Activated naive CD8-positive, alpha-beta T cell treated with anti-CD3 and anti-CD28 coated beads, Interleukin-2, amount 50 U/mL, for 24 hours (primary cell): Measurements from ENCODE around the gene CLCN3.
"Not testable (repeated sequence)": the region's sequence is repeated elsewhere in the genome, so short reads cannot be mapped to it uniquely, and the experiment has no call there.

Experiments
- ATAC-seq: fragments of 150-1000 bp; cut with Tn5 transposase; one replicate; pipeline ENCODE4 v1.10.0; 2021
- DNase-seq: peaks from one replicate; pipeline ENCODE4 v3.0.0; 2021
- H3K27ac Mint-ChIP-seq: one replicate; pipeline ENCODE4 v1.8.0; 2021; ENCODE audit warnings: mild to moderate bottlenecking, mixed read lengths
- H3K27me3 Mint-ChIP-seq: one replicate; pipeline ENCODE4 v1.8.0; 2021; ENCODE audit warnings: mixed read lengths
- H3K36me3 Mint-ChIP-seq: one replicate; pipeline ENCODE4 v1.8.0; 2021; ENCODE audit warnings: low read depth, mixed read lengths
- H3K4me1 Mint-ChIP-seq: one replicate; pipeline ENCODE4 v1.8.0; 2021; ENCODE audit warnings: mixed read lengths
- H3K4me3 Mint-ChIP-seq: one replicate; pipeline ENCODE4 v1.8.0; 2021; ENCODE audit warnings: mild to moderate bottlenecking, moderate library complexity, mixed read lengths
- H3K9me3 Mint-ChIP-seq: one replicate; pipeline ENCODE4 v1.8.0; 2021; ENCODE audit warnings: mixed read lengths

The CLCN3 gene

DNA sequence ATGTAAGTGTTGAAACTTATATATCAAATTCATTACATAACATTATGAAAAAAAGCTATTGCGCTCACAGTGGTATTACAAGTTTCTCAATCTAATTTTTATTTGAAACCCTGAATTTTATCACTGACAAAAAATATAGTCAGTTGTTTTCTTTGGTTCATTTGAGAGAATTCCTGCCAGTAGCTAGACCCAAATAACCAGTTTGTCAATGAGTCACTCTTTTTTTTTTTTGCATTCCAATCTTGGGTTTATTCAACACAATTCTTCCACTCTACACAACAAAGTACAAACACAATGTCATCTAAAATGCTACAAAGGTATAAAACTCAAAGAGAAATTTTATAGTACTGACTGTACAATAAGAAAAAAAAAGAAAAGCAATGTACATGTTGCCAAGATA is 124.2 kb downstream of the CLCN3 start:
- H3K9me3 Mint-ChIP-seq = no peaks in the 10 kb centered on the region
- H3K36me3 Mint-ChIP-seq = peaks cover 16% of the 10 kb centered on the region
- H3K4me3 Mint-ChIP-seq = no peak overlapping the region
- H3K27me3 Mint-ChIP-seq = no peaks in the 10 kb centered on the region
- ATAC-seq (no peak), DNase-seq (no peak)
- H3K27ac Mint-ChIP-seq = no peak overlapping the region
- H3K4me1 Mint-ChIP-seq = peaks cover 12% of the 10 kb centered on the region

DNA sequence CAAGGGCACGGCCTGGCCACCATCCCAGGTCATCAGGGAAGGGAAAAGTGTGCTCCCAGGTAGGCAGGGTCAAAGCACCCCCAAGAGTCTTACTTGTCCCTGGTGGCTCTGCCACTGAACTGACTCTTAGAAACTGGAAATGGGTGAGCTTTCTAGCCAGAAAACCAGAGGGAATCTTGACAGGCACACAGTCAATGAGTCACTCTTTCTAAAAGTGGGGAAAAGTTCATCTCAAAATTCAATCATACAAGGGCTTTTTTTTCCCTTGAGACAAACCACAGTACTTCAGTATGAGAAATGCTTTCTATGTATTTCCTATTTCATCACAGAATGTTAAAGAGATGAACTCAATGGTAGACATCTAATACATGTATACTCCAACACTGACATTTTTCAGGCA is 124.9 kb downstream of the CLCN3 start:
- DNase-seq (no peak), ATAC-seq (peak; percentile 65)
- H3K4me3 Mint-ChIP-seq = no peak overlapping the region
- peaks cover 20% of the 10 kb centered on the region for H3K36me3 Mint-ChIP-seq
- no peaks in the 10 kb centered on the region for H3K9me3 Mint-ChIP-seq
- peaks cover 12% of the 10 kb centered on the region for H3K4me1 Mint-ChIP-seq
- H3K27me3 Mint-ChIP-seq = no peaks in the 10 kb centered on the region
- H3K27ac Mint-ChIP-seq = no peak overlapping the region

DNA sequence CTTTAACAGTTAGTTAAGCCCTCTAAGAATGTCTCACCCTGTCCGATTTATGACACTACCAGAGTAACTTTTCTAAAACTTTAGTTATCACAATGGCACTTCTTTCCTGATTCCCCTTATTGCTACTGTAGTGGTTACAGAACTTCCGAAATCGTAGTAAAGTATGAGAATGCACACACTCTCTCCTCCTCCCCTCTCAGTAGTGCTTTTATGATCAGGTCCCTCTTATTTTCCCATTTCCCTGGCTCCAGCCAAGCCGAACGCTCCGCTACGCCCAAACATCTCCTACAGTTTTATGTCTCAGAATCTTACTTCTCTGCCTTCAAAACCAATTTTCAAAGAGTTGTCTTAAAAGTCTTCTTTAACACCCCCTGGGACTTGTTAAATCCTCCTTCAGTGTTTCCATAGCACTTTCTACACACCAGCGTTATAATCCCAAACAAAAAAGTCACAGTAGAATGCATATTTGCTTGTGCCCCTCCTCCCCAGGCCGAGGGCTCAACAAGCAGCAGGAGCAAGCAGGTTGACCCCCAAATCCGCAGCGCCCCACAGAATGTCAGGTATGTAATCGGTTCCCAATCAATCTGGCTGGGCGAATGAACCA is 136.7 kb downstream of the CLCN3 start:
- Mint-ChIP-seq H3K36me3 (peaks cover 9% of the 10 kb centered on the region), H3K9me3 (no peaks in the 10 kb centered on the region), H3K27me3 (no peaks in the 10 kb centered on the region), H3K4me3 (peak overlapping the region; percentile 97), H3K27ac (peak overlapping the region; percentile 68), H3K4me1 (peaks cover 25% of the 10 kb centered on the region)
- ATAC-seq (peak; percentile 15), DNase-seq (no peak)

DNA sequence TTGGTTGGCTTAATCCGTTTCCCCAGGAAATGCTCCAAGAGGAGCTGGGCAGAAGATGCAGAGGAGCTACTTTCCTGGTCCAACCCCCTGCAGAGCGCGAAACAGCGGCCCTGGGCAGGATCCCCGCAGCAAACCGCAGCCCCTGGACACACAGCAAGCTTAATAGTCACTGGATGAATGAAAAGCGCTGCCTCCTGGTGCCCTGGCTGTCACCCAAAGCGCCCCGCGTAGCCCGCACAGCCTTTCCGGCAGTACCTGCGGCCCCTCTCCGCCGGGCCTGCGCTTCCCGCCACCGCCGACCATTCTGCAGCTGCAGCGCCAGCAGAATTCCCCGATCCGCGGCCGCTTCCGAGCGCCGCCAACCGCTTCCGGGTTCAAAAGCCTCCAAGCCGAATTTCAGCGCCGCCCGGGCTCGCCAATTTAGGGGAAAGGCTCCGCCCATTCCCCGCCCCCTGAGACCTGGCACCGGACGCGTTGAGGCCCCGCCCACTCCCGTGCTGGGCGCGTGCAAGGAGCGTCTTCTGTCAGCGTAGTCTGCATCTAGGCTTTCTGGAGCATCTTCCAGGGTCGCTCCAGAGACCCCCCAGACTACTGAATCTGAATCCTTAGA is 137.3 kb downstream of the CLCN3 start, which contains the start of gene HPF1:
Gene HPF1 (minus strand): TSS at position 370 of the 610 bp plus-strand sequence. CDS start 67 bp downstream, at position 303.
- Mint-ChIP-seq H3K27me3 (no peaks in the 10 kb centered on the region), H3K4me3 (peak within 1 kb of the TSS; percentile 97), H3K36me3 (peaks cover 4% of the 10 kb centered on the region), H3K27ac (peak within 1 kb of the TSS; percentile 68), H3K4me1 (peaks cover 25% of the 10 kb centered on the region), H3K9me3 (no peaks in the 10 kb centered on the region)
- DNase-seq (peak; percentile 95), ATAC-seq (peak; percentile 91)

DNA sequence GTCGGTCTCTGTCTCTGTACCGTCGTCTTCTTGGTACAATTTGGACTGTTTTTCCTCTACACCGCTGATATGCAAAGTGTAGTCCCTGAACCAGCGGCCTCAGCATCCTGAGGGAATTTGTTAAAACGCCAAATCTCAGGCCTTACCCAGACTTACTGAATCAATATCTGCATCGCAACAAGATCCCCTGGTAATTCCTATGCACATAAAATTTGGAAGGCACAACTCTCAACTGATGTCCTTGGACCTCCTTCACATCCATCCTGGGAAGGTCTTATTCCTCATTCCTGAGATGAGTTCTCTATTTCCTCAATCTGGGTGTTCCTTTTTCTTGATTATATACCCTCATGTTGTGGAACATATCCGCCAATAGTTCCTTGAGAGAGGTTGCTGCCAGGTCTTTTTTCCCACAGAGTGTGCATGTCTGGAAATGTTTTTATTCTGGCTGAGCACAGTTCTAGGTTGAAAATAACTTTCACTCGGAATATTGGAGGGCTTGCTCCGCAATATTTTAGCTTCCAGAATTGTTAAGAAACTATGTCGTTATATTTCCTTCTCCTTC is 138.1 kb downstream of the CLCN3 start:
- Mint-ChIP-seq H3K4me1 (peaks cover 25% of the 10 kb centered on the region), H3K4me3 (peak overlapping the region; percentile 97), H3K36me3 (peaks cover 3% of the 10 kb centered on the region), H3K27ac (peak overlapping the region; percentile 42), H3K27me3 (no peaks in the 10 kb centered on the region), H3K9me3 (no peaks in the 10 kb centered on the region)
- DNase-seq = no peak
- no peak for ATAC-seq

DNA sequence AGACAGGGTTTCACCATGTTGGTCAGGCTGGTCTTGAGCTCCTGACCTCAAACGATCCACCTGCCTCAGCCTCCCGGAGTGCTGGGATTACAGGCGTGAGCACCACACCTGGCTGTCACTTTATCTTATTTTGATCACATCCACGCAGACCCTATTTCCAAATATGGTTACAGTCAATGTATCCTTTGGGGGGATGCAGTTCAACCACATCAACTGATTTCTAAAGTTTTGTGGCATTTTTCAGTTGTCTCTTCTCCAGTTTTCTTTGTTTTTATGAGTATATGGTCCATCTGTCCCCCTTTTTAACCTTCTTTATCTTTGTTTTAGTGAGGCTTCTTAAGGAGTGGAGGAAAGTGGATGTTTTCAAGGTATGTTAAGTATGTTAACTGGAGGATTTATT is 141.5 kb downstream of the CLCN3 start:
- DNase-seq (no peak), ATAC-seq (no peak)
- Mint-ChIP-seq H3K27ac (no peak overlapping the region), H3K36me3 (no peaks in the 10 kb centered on the region), H3K27me3 (no peaks in the 10 kb centered on the region), H3K4me3 (no peak overlapping the region), H3K4me1 (peaks cover 10% of the 10 kb centered on the region), H3K9me3 (no peaks in the 10 kb centered on the region)

DNA sequence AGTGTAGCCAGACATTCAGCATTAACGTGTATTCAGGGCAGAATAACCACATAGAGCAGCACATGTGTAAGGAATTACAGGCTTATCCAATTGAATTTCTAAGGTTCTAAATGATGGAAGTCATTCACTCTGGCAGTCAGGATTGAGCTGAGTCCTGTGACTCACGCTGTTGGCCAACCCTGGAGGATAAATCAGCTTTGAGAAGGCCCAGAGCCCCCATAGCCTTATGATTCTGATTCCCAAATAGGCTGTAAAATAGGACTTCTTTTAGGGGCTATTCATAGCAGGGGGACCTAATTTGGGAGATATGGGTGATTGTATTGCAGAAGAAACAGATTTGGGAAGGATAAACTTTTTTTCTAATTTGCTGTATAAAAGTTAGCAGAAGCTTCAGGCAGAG is 145.5 kb downstream of the CLCN3 start:
- DNase-seq (no peak), ATAC-seq (no peak)
- H3K36me3 Mint-ChIP-seq = no peaks in the 10 kb centered on the region
- no peaks in the 10 kb centered on the region for H3K27me3 Mint-ChIP-seq
- no peak overlapping the region for H3K4me3 Mint-ChIP-seq
- H3K4me1 Mint-ChIP-seq = no peaks in the 10 kb centered on the region
- H3K9me3 Mint-ChIP-seq = no peaks in the 10 kb centered on the region
- H3K27ac Mint-ChIP-seq = no peak overlapping the region

DNA sequence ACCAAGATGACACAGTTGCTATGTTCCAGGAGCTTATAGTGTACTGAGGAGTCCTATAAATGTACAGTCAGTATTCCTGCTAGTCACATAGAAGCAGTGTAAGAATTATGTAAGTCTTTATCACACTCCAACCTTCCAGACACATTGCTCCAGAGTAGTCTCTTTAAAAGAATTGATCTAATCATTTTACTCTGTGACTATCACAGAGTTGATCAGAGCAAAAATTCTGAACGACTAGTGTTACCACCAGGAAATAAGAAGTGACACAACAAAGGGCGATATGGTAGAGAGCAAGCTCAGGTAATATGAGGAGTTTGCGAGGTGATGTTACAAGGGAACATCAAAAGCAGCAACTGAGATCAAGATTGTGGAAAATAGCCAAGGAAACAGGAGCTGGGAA is 146.4 kb downstream of the CLCN3 start:
- Mint-ChIP-seq H3K9me3 (no peaks in the 10 kb centered on the region), H3K36me3 (no peaks in the 10 kb centered on the region), H3K27me3 (no peaks in the 10 kb centered on the region), H3K4me1 (no peaks in the 10 kb centered on the region), H3K27ac (no peak overlapping the region), H3K4me3 (no peak overlapping the region)
- ATAC-seq (no peak), DNase-seq (no peak)

DNA sequence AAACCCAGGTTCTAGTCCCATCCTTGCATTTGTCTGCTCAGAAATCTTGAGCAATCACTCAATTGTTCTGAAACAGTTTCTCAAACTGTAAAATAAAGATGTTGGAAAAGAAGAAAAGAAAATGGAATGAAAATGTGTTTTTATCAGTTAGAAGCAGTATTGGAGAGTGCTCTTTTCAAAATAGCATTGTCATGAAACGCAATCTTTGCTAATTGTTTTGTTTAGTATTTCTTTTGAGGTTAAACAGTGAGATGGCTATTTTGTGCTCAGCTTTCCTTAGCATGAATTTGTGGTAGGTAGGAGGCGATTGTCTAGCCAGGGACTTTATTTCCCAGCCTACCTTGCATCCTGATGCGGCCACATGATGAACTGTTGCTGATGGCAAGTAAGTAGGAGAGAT is 148.0 kb downstream of the CLCN3 start:
- Mint-ChIP-seq H3K36me3 (no peaks in the 10 kb centered on the region), H3K4me3 (no peak overlapping the region), H3K27me3 (no peaks in the 10 kb centered on the region), H3K4me1 (no peaks in the 10 kb centered on the region), H3K27ac (no peak overlapping the region), H3K9me3 (no peaks in the 10 kb centered on the region)
- DNase-seq = no peak
- ATAC-seq = no peak

DNA sequence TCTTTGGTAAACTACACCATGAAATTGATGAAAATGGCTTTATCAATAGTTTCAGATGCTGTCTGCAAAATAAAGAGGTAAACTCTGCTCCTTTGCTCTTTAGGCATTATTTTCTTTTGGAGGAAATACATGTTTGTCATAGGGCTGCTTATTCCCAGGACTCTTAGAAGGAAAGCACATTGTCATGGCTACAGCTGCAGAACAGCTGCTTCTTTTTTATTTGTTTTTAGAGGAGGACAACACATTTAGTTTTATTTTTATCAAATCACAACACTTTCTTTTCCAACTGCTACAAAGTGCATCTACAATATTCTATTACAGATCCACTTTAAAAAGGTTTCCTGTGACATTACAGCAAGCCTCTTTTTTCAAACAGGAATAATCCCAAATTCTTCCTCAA is 150.0 kb downstream of the CLCN3 start:
- Mint-ChIP-seq H3K27ac (no peak overlapping the region), H3K27me3 (peaks cover 10% of the 10 kb centered on the region), H3K4me3 (no peak overlapping the region), H3K9me3 (no peaks in the 10 kb centered on the region), H3K4me1 (peaks cover 3% of the 10 kb centered on the region), H3K36me3 (no peaks in the 10 kb centered on the region)
- ATAC-seq = no peak
- no peak for DNase-seq

DNA sequence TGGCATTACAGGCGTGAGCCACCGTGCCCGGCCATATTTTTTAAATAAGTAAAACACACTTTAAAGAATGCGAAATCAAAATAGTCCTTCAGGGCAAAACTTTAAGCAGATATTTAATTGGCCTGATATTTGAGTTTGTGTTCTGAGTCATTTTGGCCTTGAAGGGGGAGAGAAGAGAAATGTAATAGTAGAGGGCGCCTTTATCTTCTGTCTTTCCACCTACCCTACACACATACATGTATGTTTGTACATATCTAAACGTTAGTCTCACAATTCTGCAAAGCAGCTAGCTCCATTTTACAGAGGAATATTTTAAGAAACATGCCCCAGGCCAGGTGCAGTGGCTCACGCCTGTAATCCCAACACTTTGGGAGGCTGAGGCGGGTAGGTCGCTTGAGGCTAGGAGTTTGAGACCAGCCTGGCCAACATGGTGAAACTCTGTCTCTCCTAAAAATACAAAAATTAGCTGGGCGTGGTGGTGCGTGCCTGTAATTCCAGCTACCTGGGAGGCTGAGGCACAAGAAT is 151.2 kb downstream of the CLCN3 start:
- H3K4me3 Mint-ChIP-seq, H3K36me3 Mint-ChIP-seq, H3K9me3 Mint-ChIP-seq: not testable (repeated sequence)

More for the DNA sequence above, 151.2 kb downstream of the CLCN3 start:
- peaks cover 14% of the 10 kb centered on the region for H3K27me3 Mint-ChIP-seq
- H3K4me1 Mint-ChIP-seq, DNase-seq, ATAC-seq, H3K27ac Mint-ChIP-seq: not testable (repeated sequence)
